NT2/D1 (cell line): ENCODE measurements around the gene BBX.
"Not testable (repeated sequence)": the region's sequence is repeated elsewhere in the genome, so short reads cannot be mapped to it uniquely, and the experiment has no call there.

Experiments
- DNase-seq: peaks from one replicate; pipeline ENCODE4 v3.0.0-alpha.2; 2011; ENCODE audit warnings: low read depth, low spot score
- H3K27me3 ChIP-seq: 2 replicates; pipeline ENCODE4 v1.6.0; 2011; ENCODE audit warnings: mild to moderate bottlenecking; ENCODE audit not compliant: insufficient read length, insufficient read depth
- H3K36me3 ChIP-seq: 2 replicates; pipeline ENCODE4 v1.6.1; 2011; ENCODE audit warnings: mild to moderate bottlenecking, low read length, mixed read lengths; ENCODE audit not compliant: insufficient read depth, insufficient read length
- H3K4me1 ChIP-seq: 2 replicates; pipeline ENCODE4 v1.5.1; 2011; ENCODE audit not compliant: insufficient read depth, insufficient read length
- H3K4me3 ChIP-seq: 2 replicates; pipeline ENCODE4 v1.5.1; 2011; ENCODE audit warnings: low read depth; ENCODE audit not compliant: insufficient read length
- H3K9ac ChIP-seq: 2 replicates; pipeline ENCODE4 v1.6.0; 2011; ENCODE audit warnings: low read depth; ENCODE audit not compliant: insufficient read length
- H3K9me3 ChIP-seq: 2 replicates; pipeline ENCODE4 v1.5.1; 2011; ENCODE audit warnings: mild to moderate bottlenecking, low read length; ENCODE audit not compliant: insufficient read depth
- SUZ12 ChIP-seq: IDR thresholded peaks from 2 replicates; pipeline ENCODE4 v1.6.1; 2011; ENCODE audit not compliant: insufficient read length, insufficient read depth; ENCODE audit errors: extremely low read depth
- YY1 ChIP-seq: IDR thresholded peaks from 2 replicates; pipeline ENCODE4 v1.6.1; 2011; ENCODE audit not compliant: insufficient read length, insufficient read depth
- ZNF274 ChIP-seq: IDR thresholded peaks from 2 replicates; pipeline ENCODE4 v1.6.1; 2011; ENCODE audit warnings: mild to moderate bottlenecking, low read depth, low read length

Gene BBX

GRCh38 chr3:107829185-107829584, 306.4 kb downstream of the BBX start:
- no peak for DNase-seq
- no peak overlapping the region for H3K4me3 ChIP-seq
- no peak for TF ChIP-seq YY1
- TF ChIP-seq SUZ12 = no peak
- TF ChIP-seq ZNF274 = no peak
- H3K27me3 ChIP-seq = no peaks in the 10 kb centered on the region
- H3K9me3 ChIP-seq = no peaks in the 10 kb centered on the region
- H3K9ac ChIP-seq = no peak overlapping the region
- H3K4me1 ChIP-seq = no peaks in the 10 kb centered on the region
- H3K36me3 ChIP-seq = no peaks in the 10 kb centered on the region

- H3K27me3 ChIP-seq = no peaks in the 10 kb centered on the region
- no peaks in the 10 kb centered on the region for H3K9me3 ChIP-seq
- no peak overlapping the region for H3K4me3 ChIP-seq
- no peak for DNase-seq
- TF ChIP-seq ZNF274 (no peak), YY1 (no peak), SUZ12 (no peak)
- H3K36me3 ChIP-seq = no peaks in the 10 kb centered on the region
- no peaks in the 10 kb centered on the region for H3K4me1 ChIP-seq
- H3K9ac ChIP-seq = no peak overlapping the region
Measured at GRCh38 chr3:107831590-107831989, 308.8 kb downstream of the BBX start.

GRCh38 chr3:107833043-107833442, 310.3 kb downstream of the BBX start:
- no peak for DNase-seq
- Histone ChIP-seq H3K36me3 (no peaks in the 10 kb centered on the region), H3K4me1 (no peaks in the 10 kb centered on the region), H3K9ac (no peak overlapping the region), H3K9me3 (no peaks in the 10 kb centered on the region), H3K27me3 (no peaks in the 10 kb centered on the region), H3K4me3 (no peak overlapping the region)
- TF ChIP-seq ZNF274 (no peak), SUZ12 (no peak), YY1 (no peak)

- no peaks in the 10 kb centered on the region for H3K9me3 ChIP-seq
- no peaks in the 10 kb centered on the region for H3K27me3 ChIP-seq
- DNase-seq = no peak
- no peaks in the 10 kb centered on the region for H3K36me3 ChIP-seq
- no peak overlapping the region for H3K9ac ChIP-seq
- H3K4me1 ChIP-seq = no peaks in the 10 kb centered on the region
- no peak overlapping the region for H3K4me3 ChIP-seq
- TF ChIP-seq YY1 (no peak), ZNF274 (no peak), SUZ12 (no peak)
Measured at GRCh38 chr3:107833722-107834416, 311.1 kb downstream of the BBX start.

- H3K9me3 ChIP-seq, DNase-seq, H3K27me3 ChIP-seq, H3K4me3 ChIP-seq, H3K9ac ChIP-seq, H3K36me3 ChIP-seq, H3K4me1 ChIP-seq: not testable (repeated sequence)
Measured at GRCh38 chr3:107835001-107835400, 312.2 kb downstream of the BBX start.

GRCh38 chr3:107837895-107838612, 315.3 kb downstream of the BBX start:
- no peak for DNase-seq
- H3K4me1 ChIP-seq = no peaks in the 10 kb centered on the region
- H3K9me3 ChIP-seq = no peaks in the 10 kb centered on the region
- H3K4me3 ChIP-seq = no peak overlapping the region
- no peaks in the 10 kb centered on the region for H3K27me3 ChIP-seq
- no peak overlapping the region for H3K9ac ChIP-seq
- TF ChIP-seq ZNF274 = no peak
- H3K36me3 ChIP-seq = no peaks in the 10 kb centered on the region

GRCh38 chr3:107841831-107842230, 319.1 kb downstream of the BBX start:
- no peaks in the 10 kb centered on the region for H3K9me3 ChIP-seq
- no peak overlapping the region for H3K4me3 ChIP-seq
- H3K4me1 ChIP-seq = no peaks in the 10 kb centered on the region
- no peak for TF ChIP-seq ZNF274
- TF ChIP-seq YY1 = no peak
- no peak for TF ChIP-seq SUZ12
- H3K9ac ChIP-seq = no peak overlapping the region
- H3K27me3 ChIP-seq = no peaks in the 10 kb centered on the region
- no peaks in the 10 kb centered on the region for H3K36me3 ChIP-seq
- DNase-seq = no peak
